Activated naive CD8-positive, alpha-beta T cell (primary cell): ENCODE data around the gene ZXDC.

Source experiments
- H3K27ac Mint-ChIP-seq: one replicate; pipeline ENCODE4 v1.8.0; 2021; ENCODE audit warnings: mixed read lengths
- H3K27me3 Mint-ChIP-seq: one replicate; pipeline ENCODE4 v1.8.0; 2021; ENCODE audit warnings: mixed read lengths
- H3K36me3 Mint-ChIP-seq: one replicate; pipeline ENCODE4 v1.8.0; 2021; ENCODE audit warnings: mixed read lengths
- H3K4me1 Mint-ChIP-seq: one replicate; pipeline ENCODE4 v1.8.0; 2021; ENCODE audit warnings: low read depth, mixed read lengths
- H3K4me3 Mint-ChIP-seq: one replicate; pipeline ENCODE4 v1.8.0; 2021; ENCODE audit warnings: mild to moderate bottlenecking, mixed read lengths
- H3K9me3 Mint-ChIP-seq: one replicate; pipeline ENCODE4 v1.8.0; 2021; ENCODE audit warnings: low read depth, mixed read lengths

ZXDC gene, protein sequence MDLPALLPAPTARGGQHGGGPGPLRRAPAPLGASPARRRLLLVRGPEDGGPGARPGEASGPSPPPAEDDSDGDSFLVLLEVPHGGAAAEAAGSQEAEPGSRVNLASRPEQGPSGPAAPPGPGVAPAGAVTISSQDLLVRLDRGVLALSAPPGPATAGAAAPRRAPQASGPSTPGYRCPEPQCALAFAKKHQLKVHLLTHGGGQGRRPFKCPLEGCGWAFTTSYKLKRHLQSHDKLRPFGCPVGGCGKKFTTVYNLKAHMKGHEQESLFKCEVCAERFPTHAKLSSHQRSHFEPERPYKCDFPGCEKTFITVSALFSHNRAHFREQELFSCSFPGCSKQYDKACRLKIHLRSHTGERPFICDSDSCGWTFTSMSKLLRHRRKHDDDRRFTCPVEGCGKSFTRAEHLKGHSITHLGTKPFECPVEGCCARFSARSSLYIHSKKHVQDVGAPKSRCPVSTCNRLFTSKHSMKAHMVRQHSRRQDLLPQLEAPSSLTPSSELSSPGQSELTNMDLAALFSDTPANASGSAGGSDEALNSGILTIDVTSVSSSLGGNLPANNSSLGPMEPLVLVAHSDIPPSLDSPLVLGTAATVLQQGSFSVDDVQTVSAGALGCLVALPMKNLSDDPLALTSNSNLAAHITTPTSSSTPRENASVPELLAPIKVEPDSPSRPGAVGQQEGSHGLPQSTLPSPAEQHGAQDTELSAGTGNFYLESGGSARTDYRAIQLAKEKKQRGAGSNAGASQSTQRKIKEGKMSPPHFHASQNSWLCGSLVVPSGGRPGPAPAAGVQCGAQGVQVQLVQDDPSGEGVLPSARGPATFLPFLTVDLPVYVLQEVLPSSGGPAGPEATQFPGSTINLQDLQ

GRCh38 chr3:126475413-126476114 is at the start of gene ZXDC:
ZXDC (minus strand) TSS chr3:126475891; CDS start chr3:126475865, 26 bp downstream.
- no peaks in the 10 kb centered on the region for H3K9me3 Mint-ChIP-seq
- no peaks in the 10 kb centered on the region for H3K27me3 Mint-ChIP-seq
- H3K27ac Mint-ChIP-seq = peak within 1 kb of the TSS; percentile 84
- peaks cover 12% of the 10 kb centered on the region for H3K36me3 Mint-ChIP-seq
- H3K4me1 Mint-ChIP-seq = peaks cover 45% of the 10 kb centered on the region
- peak within 1 kb of the TSS; percentile 96 for H3K4me3 Mint-ChIP-seq

GRCh38 chr3:126525091-126525852 is 49.6 kb upstream of the ZXDC start:
- H3K4me3 Mint-ChIP-seq = peak overlapping the region; percentile 23
- no peaks in the 10 kb centered on the region for H3K4me1 Mint-ChIP-seq
- H3K36me3 Mint-ChIP-seq = no peaks in the 10 kb centered on the region
- no peaks in the 10 kb centered on the region for H3K9me3 Mint-ChIP-seq
- H3K27me3 Mint-ChIP-seq = peaks cover 7% of the 10 kb centered on the region
- H3K27ac Mint-ChIP-seq = no peak overlapping the region

GRCh38 chr3:126524429-126524988 is 48.8 kb upstream of the ZXDC start:
- H3K27me3 Mint-ChIP-seq = peaks cover 7% of the 10 kb centered on the region
- peak overlapping the region; percentile 23 for H3K4me3 Mint-ChIP-seq
- no peaks in the 10 kb centered on the region for H3K4me1 Mint-ChIP-seq
- H3K9me3 Mint-ChIP-seq = no peaks in the 10 kb centered on the region
- no peak overlapping the region for H3K27ac Mint-ChIP-seq
- no peaks in the 10 kb centered on the region for H3K36me3 Mint-ChIP-seq

DNA sequence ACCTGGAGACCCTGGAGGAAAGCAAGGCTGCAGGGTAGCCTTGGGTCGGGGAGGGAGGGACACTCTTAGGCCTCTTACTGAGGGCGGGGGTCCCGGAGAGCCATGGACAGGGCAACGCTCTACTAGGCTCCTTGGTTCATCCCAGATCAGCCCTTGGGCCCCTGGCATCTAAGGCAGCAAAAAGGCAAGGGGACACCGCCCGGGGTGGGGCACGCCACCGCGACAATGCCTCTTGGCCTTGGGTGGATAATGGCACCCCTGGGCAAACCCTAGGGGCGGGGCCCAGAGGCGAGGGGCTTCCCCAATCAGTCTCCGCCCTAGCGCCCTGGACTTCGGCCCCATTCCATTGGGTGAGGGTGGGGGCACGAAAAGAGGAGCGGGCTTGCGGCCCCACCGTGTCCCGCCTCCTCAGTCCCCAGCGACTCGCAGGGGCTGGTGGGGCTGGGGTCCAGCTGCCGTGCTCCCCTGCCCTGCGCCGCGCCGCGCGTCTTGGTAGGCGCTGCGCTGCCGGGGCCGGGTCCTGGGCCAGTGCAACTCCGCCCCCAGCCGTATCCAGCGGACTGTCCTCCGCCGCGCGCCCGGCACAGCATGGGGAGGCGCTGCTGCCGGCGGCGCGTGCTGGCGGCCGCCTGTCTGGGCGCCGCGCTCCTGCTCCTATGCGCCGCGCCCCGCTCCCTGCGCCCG is 48.2 kb upstream of the ZXDC start, which contains the start of gene CHST13:
Gene CHST13 (plus strand): TSS at position 411 of the 684 bp plus-strand sequence. CDS start 178 bp downstream, at position 589.
- Mint-ChIP-seq H3K27me3 (peaks cover 7% of the 10 kb centered on the region), H3K4me1 (no peaks in the 10 kb centered on the region), H3K4me3 (peak within 1 kb of the TSS; percentile 23), H3K27ac (no peak within 1 kb of the TSS), H3K9me3 (no peaks in the 10 kb centered on the region), H3K36me3 (no peaks in the 10 kb centered on the region)

DNA sequence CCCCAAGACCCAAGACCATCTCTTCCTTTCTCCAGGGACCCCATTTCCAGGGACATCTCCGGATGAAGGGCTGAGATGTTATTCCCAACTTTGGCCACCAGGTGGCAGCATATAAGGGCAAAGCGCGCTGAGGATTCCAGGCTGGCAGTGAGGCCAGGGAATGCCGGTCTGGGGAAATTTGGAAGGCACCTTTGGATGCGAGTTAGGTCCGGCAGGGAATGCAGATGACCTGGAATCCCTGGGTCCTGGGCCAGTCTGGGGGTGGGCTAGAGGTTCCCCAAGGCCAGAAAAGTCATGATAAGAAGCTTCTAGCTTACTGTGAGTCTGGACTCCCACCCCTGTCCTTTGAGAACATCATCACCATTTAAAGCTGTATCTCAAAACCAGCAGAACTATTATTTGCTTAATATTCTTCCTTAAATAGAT is 46.7 kb upstream of the ZXDC start:
- H3K36me3 Mint-ChIP-seq = no peaks in the 10 kb centered on the region
- H3K9me3 Mint-ChIP-seq = no peaks in the 10 kb centered on the region
- no peaks in the 10 kb centered on the region for H3K4me1 Mint-ChIP-seq
- peaks cover 7% of the 10 kb centered on the region for H3K27me3 Mint-ChIP-seq
- no peak overlapping the region for H3K27ac Mint-ChIP-seq
- no peak overlapping the region for H3K4me3 Mint-ChIP-seq

GRCh38 chr3:126521122-126521891 is 45.6 kb upstream of the ZXDC start:
- peaks cover 7% of the 10 kb centered on the region for H3K27me3 Mint-ChIP-seq
- H3K4me1 Mint-ChIP-seq = no peaks in the 10 kb centered on the region
- no peaks in the 10 kb centered on the region for H3K9me3 Mint-ChIP-seq
- no peak overlapping the region for H3K27ac Mint-ChIP-seq
- H3K36me3 Mint-ChIP-seq = no peaks in the 10 kb centered on the region
- no peak overlapping the region for H3K4me3 Mint-ChIP-seq

DNA sequence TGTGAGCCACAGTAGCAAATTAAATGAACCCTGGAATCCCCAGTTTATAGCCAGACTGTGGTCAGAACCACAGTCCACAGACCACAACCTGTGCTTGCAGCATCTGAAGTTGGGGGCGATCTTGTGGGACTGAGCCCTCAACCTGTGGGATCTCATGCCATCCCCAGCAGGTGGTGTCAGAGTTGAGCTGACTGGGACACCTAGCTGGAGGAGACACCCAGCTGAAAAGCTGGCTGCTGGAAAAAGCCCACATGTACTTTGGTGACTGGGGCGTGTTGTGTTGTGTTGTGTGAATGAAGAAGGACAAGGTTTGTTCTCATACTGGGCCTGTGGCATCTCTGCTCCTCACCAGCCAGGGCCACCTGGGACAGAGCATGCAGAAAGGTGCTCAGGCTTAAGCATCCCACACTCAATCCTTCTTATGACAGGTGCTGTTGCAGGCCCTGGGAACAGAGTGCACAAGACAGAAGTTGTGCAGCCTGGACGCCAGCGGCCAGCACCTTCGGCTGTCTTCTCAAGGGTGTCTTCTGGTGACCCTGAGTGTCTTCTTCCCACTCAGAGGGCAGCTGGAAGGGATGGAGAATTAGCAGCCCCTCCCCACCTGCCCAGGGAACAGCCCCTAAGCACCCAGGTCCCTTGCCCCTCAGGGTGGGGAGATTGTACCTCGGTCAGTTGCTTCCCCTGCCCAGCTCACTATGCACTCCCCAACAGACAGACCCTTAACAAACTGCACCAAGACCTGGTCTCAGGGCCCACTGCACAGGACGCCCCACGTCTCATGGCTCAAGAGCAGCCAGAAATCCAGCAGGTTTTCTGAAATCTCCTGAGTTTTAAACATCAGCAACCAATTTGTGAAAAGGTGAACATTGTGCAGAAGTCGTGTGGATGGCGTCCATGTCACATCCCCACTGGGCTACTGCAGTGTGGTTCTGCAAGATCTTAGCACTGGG is 44.1 kb upstream of the ZXDC start:
- no peaks in the 10 kb centered on the region for H3K4me1 Mint-ChIP-seq

GRCh38 chr3:126518779-126519177 is 43.1 kb upstream of the ZXDC start:
- H3K4me3 Mint-ChIP-seq = no peak overlapping the region

More for the DNA sequence above, 44.1 kb upstream of the ZXDC start:
- Mint-ChIP-seq H3K36me3 (no peaks in the 10 kb centered on the region), H3K27ac (no peak overlapping the region), H3K9me3 (no peaks in the 10 kb centered on the region), H3K4me3 (no peak overlapping the region), H3K27me3 (peaks cover 7% of the 10 kb centered on the region)

DNA sequence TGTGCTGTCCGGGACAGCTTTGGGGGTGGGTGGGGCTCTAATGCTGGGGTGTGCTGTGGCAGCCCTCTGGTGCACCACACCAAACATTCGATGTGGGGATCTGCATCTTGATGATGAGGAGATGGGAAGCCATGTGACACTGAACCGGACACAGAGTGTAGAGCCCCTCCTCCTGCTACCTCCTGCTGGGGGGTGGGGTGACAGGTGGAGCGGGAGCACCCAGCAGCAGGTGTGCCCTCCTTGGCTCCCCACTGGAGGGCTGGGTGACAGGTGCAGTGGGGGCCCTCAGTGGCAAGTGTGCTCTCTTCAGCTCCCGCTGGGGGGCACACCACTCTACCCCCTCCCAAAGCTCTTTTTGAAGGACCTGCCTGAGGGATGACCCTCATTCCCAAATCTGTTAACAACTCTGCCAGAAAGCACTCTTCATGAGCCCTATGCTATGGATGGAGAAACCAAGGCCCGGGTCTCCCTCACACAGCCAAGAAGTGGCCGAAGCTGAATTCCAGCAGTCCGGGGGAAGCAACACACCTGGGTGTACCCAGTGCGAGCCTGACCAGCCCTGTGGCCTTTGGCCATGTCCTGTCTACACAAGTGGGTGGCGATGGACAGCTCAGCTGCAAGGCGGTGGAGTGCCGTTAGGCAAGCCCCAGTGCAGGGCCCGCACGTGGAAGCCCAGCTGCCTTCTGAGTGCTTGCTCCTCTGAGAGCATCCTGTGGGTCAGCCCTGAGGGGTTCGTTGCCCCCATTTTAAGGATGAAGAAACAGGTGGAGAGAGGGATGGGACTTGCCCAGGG is 42.5 kb upstream of the ZXDC start:
- Mint-ChIP-seq H3K4me1 (no peaks in the 10 kb centered on the region), H3K36me3 (no peaks in the 10 kb centered on the region), H3K27me3 (peaks cover 6% of the 10 kb centered on the region), H3K4me3 (no peak overlapping the region), H3K9me3 (no peaks in the 10 kb centered on the region), H3K27ac (no peak overlapping the region)

More at GRCh38 chr3:126518779-126519177, 43.1 kb upstream of the ZXDC start:
- no peaks in the 10 kb centered on the region for H3K36me3 Mint-ChIP-seq
- H3K27ac Mint-ChIP-seq = no peak overlapping the region
- peaks cover 7% of the 10 kb centered on the region for H3K27me3 Mint-ChIP-seq
- no peaks in the 10 kb centered on the region for H3K9me3 Mint-ChIP-seq
- no peaks in the 10 kb centered on the region for H3K4me1 Mint-ChIP-seq

DNA sequence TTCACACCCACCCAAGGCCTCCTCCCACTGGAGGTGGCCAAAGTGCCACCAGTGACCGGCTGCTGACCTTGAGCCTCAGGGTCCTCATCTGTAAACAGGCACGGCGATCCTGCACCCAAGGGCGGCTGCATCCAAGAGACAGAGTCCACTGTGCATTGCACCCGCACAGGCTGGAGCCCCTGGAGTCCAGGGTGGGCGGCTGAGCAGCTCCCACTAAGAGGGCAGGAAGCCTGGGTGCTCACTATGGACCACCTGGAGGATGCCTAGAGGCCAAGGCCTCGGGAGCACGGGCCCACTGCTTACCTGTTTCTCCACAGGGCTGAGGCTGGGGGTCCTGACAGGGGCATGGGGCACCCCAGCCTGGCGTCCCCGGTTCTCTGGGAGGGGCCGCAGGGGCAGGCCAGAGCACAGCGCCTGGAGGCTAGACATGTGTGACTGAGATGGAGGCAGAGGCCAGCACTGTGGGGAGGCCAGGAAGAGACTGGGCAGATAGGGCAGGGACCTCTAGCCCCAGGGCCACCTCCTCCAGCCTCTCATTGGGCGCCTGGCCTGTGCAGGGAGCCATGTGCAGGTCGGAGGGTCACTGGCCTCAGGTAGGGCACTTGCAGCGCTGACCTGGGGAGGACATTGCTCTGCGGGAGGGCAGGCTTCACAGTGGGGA is 41.7 kb upstream of the ZXDC start, which contains the start of gene UROC1:
Gene UROC1 (minus strand): TSS at position 483 of the 661 bp plus-strand sequence. CDS start 54 bp downstream, at position 429.
- Mint-ChIP-seq H3K27me3 (peaks cover 5% of the 10 kb centered on the region), H3K4me1 (no peaks in the 10 kb centered on the region), H3K4me3 (no peak within 1 kb of the TSS), H3K27ac (no peak within 1 kb of the TSS), H3K9me3 (no peaks in the 10 kb centered on the region), H3K36me3 (no peaks in the 10 kb centered on the region)

- Mint-ChIP-seq H3K27ac (no peak overlapping the region), H3K27me3 (no peaks in the 10 kb centered on the region), H3K36me3 (no peaks in the 10 kb centered on the region), H3K4me1 (no peaks in the 10 kb centered on the region), H3K9me3 (no peaks in the 10 kb centered on the region), H3K4me3 (no peak overlapping the region)
Observed at GRCh38 chr3:126516936-126517290, 41.2 kb upstream of the ZXDC start.
